Measurements from ENCODE around the gene DKK1.

The DKK1 gene

DNA sequence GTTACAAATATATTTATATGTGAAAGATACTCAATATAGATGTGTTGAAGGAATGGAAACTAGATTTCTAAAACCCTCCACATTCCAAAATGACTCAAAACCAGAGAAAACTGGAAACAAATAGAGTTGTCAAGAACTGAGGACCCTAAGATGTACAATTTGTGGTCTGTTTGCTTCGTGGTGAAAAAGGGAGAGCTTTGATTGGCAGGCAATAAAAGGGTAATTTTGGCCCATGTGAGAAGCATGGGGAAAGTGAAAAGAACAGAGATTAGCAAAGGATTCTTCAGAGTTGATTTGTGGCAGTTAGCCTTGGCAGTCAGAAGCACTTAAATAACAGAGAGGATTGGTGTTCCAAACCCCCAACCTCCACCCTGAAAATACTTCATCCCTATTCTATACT is 37.1 kb upstream of the DKK1 start:
- no peak overlapping the region for H3K4me3 ChIP-seq (ENCODE audit: low read depth, low read length)
- TF ChIP-seq, protein P1, sequence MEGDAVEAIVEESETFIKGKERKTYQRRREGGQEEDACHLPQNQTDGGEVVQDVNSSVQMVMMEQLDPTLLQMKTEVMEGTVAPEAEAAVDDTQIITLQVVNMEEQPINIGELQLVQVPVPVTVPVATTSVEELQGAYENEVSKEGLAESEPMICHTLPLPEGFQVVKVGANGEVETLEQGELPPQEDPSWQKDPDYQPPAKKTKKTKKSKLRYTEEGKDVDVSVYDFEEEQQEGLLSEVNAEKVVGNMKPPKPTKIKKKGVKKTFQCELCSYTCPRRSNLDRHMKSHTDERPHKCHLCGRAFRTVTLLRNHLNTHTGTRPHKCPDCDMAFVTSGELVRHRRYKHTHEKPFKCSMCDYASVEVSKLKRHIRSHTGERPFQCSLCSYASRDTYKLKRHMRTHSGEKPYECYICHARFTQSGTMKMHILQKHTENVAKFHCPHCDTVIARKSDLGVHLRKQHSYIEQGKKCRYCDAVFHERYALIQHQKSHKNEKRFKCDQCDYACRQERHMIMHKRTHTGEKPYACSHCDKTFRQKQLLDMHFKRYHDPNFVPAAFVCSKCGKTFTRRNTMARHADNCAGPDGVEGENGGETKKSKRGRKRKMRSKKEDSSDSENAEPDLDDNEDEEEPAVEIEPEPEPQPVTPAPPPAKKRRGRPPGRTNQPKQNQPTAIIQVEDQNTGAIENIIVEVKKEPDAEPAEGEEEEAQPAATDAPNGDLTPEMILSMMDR (IDR thresholded peaks at IDR 0.05; ENCODE audit: low read depth, low read length): no peak

DNA sequence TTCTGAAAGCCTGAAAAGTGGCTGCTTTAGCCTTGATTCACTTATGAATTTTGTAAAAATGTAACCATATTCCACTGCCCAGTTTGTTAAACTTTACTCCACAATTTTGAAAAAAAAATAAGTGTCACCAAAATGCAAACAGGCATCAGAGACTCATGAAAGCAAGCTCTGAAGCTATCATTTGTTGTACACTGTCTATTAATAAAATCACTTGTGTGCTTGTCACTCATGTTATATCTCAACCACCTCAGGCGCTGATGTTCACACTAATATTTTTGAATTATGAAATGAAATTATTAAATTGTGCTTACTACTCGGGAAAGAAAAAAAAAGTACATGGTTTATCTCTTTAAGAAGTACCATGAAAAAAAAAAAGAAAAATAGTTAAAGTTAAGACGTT is 34.5 kb upstream of the DKK1 start:
- TF ChIP-seq, protein P1 (IDR thresholded peaks at IDR 0.05; ENCODE audit: low read depth, low read length): no peak
- no peak overlapping the region for H3K4me3 ChIP-seq (ENCODE audit: low read depth, low read length)

DNA sequence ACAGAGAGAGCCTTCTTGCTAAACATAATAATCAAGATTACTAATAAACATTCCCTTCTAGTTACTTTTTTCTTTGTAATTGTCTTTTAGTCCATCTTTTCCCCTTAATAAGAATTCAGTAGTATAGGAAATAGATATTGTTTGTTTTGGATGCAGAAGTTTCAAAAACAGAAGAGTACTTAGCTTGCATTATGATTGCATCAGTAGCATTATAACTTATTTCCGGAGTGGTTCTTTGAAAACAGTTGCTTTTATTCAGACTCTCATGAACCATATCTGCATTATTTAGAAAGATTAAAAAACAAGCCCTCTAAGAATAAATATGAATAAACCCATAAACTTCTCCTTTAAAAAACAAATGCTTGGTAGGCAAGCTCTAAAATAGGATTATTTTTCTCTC is 34.0 kb upstream of the DKK1 start:
- TF ChIP-seq, protein P1 (IDR thresholded peaks at IDR 0.05; ENCODE audit: low read depth, low read length): no peak
- H3K4me3 ChIP-seq (ENCODE audit: low read depth, low read length): no peak overlapping the region

DNA sequence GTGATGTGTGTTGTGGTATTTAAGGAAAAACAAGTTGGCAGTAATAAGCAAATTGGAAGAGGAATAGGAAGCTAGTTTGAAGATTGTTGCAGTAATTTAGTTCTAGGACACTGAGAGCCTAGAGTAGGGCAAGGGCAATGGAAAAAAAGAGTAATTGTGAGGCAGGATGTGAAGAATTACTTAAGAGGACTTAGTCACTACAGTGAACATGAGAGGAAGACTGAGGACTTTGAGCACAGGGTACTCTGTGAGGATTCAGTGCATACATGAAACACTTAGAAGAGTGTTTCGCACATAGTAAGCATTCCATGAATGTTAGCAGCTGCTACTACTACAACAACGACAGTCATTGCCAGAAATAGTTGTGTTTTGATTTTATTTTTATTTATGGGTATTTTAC is 30.9 kb upstream of the DKK1 start:
- H3K4me3 ChIP-seq (ENCODE audit: low read depth, low read length): no peak overlapping the region
- TF ChIP-seq, protein P1 (IDR thresholded peaks at IDR 0.05; ENCODE audit: low read depth, low read length): no peak

DNA sequence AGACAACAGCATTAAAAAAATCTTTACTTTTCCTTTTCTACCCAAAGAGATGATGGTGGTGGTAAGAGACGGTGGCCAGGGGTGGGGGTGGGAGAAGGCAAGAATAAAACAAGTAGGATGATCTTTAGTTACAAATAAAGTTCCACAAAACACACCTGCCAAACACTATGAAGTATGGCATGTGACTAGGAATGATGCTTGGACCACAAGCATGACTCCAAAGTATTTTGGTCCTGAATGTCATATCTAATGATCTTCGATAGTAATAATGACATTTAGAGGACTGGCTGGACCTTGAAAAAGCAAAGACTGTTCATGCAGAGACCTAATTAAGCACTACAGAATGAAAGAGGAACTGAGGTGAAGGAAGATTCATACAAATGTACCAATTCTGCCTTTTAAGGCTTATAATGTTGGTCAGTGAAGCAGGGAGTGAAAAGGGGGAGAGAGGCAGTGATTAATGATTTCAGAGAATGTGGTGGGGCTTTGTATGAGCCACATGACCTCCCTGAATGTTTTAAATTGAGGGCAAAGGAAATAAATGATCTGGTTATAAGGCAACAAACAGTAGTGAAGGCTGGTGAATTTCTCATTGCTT is 29.6 kb upstream of the DKK1 start:
- no peak overlapping the region for H3K4me3 ChIP-seq (ENCODE audit: low read depth, low read length)

DNA sequence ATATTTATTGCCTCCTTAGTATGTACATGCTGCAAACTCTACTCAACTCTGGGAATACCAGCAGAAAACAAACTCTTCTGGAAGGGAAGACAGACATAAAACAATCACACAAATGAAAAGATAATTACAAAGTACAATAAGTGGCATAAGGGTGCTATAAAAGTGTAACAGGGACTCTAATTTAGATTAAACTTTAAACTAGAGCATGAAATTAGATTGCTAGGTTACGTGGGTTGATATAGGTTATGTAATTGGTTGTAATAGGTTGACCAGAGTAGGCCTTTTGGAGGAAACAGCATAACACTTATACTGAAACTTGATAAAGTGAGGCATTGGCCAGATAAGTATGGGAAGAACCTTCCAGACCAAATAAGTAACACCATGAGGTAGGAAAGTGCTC is 26.2 kb upstream of the DKK1 start:
- no peak overlapping the region for H3K4me3 ChIP-seq (ENCODE audit: low read depth, low read length)
- TF ChIP-seq, protein P1 (IDR thresholded peaks at IDR 0.05; ENCODE audit: low read depth, low read length): no peak

More for the DNA sequence above, 29.6 kb upstream of the DKK1 start:
- TF ChIP-seq, protein P1 (IDR thresholded peaks at IDR 0.05; ENCODE audit: low read depth, low read length): no peak

DNA sequence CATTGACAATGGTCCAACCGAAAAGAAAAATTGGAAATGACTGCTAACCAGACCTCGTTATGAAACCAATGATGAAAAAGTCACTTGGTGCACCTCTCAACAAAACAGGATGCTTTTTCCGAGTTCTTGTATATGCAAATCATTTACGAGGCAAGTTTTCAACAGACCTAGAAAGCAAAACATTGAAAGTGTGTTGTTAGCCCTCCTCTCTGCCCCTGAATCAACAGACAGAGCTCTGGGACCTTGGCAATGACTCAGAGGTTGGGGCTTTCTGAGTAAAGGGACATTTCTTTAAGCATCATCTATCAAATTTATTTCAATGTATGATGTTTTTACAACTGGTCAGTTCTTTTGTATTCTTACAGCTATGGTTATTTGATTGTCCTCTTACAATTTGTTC is 16.3 kb upstream of the DKK1 start:
- TF ChIP-seq, protein P1 (IDR thresholded peaks at IDR 0.05; ENCODE audit: low read depth, low read length): no peak
- no peak overlapping the region for H3K4me3 ChIP-seq (ENCODE audit: low read depth, low read length)
